RWPE1 (cell line): ENCODE measurements around the gene UGT1A4.

ENCODE experiments used
- CTCF ChIA-PET: fragments of 350-600 bp; sonication (Branson Sonifier 250); formaldehyde crosslinking; extraction: SDS; loops from one replicate; lab custom pipeline; 2021; lab: Yijun Ruan, JAX
- POLR2A ChIA-PET: fragments of 400-600 bp; formaldehyde crosslinking; extraction: SDS; loops from one replicate; lab custom pipeline; 2020; ENCODE audit warnings: antibody characterized with exemption; ENCODE audit not compliant: low non-redundant PET; lab: Yijun Ruan, JAX
- DNase-seq: peaks from one replicate; pipeline ENCODE4 v3.0.0; 2012; ENCODE audit warnings: low spot score
- H3K27ac ChIP-seq: fragments of 450-650 bp; 2 replicates; pipeline ENCODE4 v1.5.1; 2017
- CTCF ChIP-seq: fragments of 450-650 bp; conservative IDR thresholded peaks from 2 replicates; pipeline ENCODE4 v1.5.1; 2017; ENCODE audit warnings: low read depth, mild to moderate bottlenecking

UGT1A4 gene

GRCh38 chr2:233754872-233755611 is 36.5 kb downstream of the UGT1A4 start:
- no peak for DNase-seq
- ChIA-PET POLR2A (no interaction called here), CTCF (no interaction called here)
- no peak overlapping the region for H3K27ac ChIP-seq
- TF ChIP-seq CTCF: no peak

- no peak for DNase-seq
- CTCF ChIA-PET: no interaction called here
- no peak for TF ChIP-seq CTCF
- POLR2A ChIA-PET: no interaction called here
- H3K27ac ChIP-seq: no peak overlapping the region
Measured at GRCh38 chr2:233756429-233757081, 38.0 kb downstream of the UGT1A4 start.

- ChIA-PET CTCF (interaction anchor here (0.7 kb wide), 1 partner anchor 292 kb away, joined by 3 read pairs; no protein-coding TSS in a partner anchor), POLR2A (no interaction called here)
- H3K27ac ChIP-seq: no peak overlapping the region
- no peak for DNase-seq
- TF ChIP-seq CTCF: no peak
Measured at GRCh38 chr2:233758141-233758540, 39.6 kb downstream of the UGT1A4 start.

GRCh38 chr2:233758849-233759248 is 40.3 kb downstream of the UGT1A4 start:
- CTCF ChIA-PET: no interaction called here
- TF ChIP-seq CTCF: no peak

GRCh38 chr2:233760043-233760442 is 41.5 kb downstream of the UGT1A4 start, which contains the start of gene UGT1A1:
Gene UGT1A1 (plus strand): TSS chr2:233760270. CDS start chr2:233760288, 18 bp downstream.
- TF ChIP-seq CTCF: no peak
- DNase-seq: no peak
- H3K27ac ChIP-seq: no peak within 1 kb of the TSS
- CTCF ChIA-PET: no interaction called here
- POLR2A ChIA-PET: no interaction called here

More at GRCh38 chr2:233758849-233759248, 40.3 kb downstream of the UGT1A4 start:
- POLR2A ChIA-PET: no interaction called here
- H3K27ac ChIP-seq: no peak overlapping the region
- no peak for DNase-seq

GRCh38 chr2:233761040-233761769 is 42.7 kb downstream of the UGT1A4 start:
- H3K27ac ChIP-seq: no peak overlapping the region
- peak; percentile 48 for DNase-seq
- no peak for TF ChIP-seq CTCF
- POLR2A ChIA-PET: no interaction called here
- CTCF ChIA-PET: interaction anchor here (0.7 kb wide), 1 partner anchor 10 kb away, joined by 3 read pairs; no protein-coding TSS in a partner anchor
